Measurements from ENCODE around the gene KCNIP4.

The KCNIP4 gene

GRCh38 chr4:21067351-21067750 lies 881.2 kb downstream of the KCNIP4 start:
- H3K36me3 ChIP-seq (ENCODE audit: insufficient read depth): no peaks in the 10 kb centered on the region
- H4K20me1 ChIP-seq (ENCODE audit: insufficient read depth): no peaks in the 10 kb centered on the region
- no peak overlapping the region for H3K4me2 ChIP-seq
- H3K27me3 ChIP-seq (ENCODE audit: insufficient read depth, low read depth): no peaks in the 10 kb centered on the region
- H3K4me3 ChIP-seq (IDR thresholded peaks at IDR 0.05; ENCODE audit: insufficient read depth, low read depth, low read length): no peak overlapping the region
- H3K27ac ChIP-seq: no peak overlapping the region
- H2AFZ ChIP-seq (ENCODE audit: low read depth): no peak overlapping the region
- TF ChIP-seq CTCF (conservative IDR thresholded peaks at IDR 0.05; ENCODE audit: low read depth, low read length): no peak
- H3K9ac ChIP-seq: no peak overlapping the region
- H3K79me2 ChIP-seq (ENCODE audit: insufficient read depth, low read depth): no peaks in the 10 kb centered on the region
- H3K4me1 ChIP-seq (ENCODE audit: low read depth, poor library complexity, severe bottlenecking): no peaks in the 10 kb centered on the region

- no peak overlapping the region for H3K4me3 ChIP-seq (IDR thresholded peaks at IDR 0.05; ENCODE audit: insufficient read depth, low read depth, low read length)
- no peaks in the 10 kb centered on the region for H3K36me3 ChIP-seq (ENCODE audit: insufficient read depth)
- H4K20me1 ChIP-seq (ENCODE audit: insufficient read depth): no peaks in the 10 kb centered on the region
- no peak overlapping the region for H3K4me2 ChIP-seq
- no peak overlapping the region for H2AFZ ChIP-seq (ENCODE audit: low read depth)
- H3K4me1 ChIP-seq (ENCODE audit: low read depth, poor library complexity, severe bottlenecking): no peaks in the 10 kb centered on the region
- TF ChIP-seq CTCF (conservative IDR thresholded peaks at IDR 0.05; ENCODE audit: low read depth, low read length): no peak
- H3K27me3 ChIP-seq (ENCODE audit: insufficient read depth, low read depth): no peaks in the 10 kb centered on the region
- H3K9ac ChIP-seq: no peak overlapping the region
- H3K27ac ChIP-seq: no peak overlapping the region
- no peaks in the 10 kb centered on the region for H3K79me2 ChIP-seq (ENCODE audit: insufficient read depth, low read depth)
Measured at GRCh38 chr4:21061902-21062301, 886.7 kb downstream of the KCNIP4 start.

- Histone ChIP-seq H3K9ac (no peak overlapping the region), H2AFZ (ENCODE audit: low read depth) (no peak overlapping the region), H4K20me1 (ENCODE audit: insufficient read depth) (no peaks in the 10 kb centered on the region), H3K27ac (no peak overlapping the region), H3K79me2 (ENCODE audit: insufficient read depth, low read depth) (no peaks in the 10 kb centered on the region), H3K4me1 (ENCODE audit: low read depth, poor library complexity, severe bottlenecking) (no peaks in the 10 kb centered on the region), H3K4me3 (IDR thresholded peaks at IDR 0.05; ENCODE audit: insufficient read depth, low read depth, low read length) (no peak overlapping the region), H3K27me3 (ENCODE audit: insufficient read depth, low read depth) (no peaks in the 10 kb centered on the region), H3K4me2 (no peak overlapping the region), H3K36me3 (ENCODE audit: insufficient read depth) (no peaks in the 10 kb centered on the region)
- TF ChIP-seq CTCF (conservative IDR thresholded peaks at IDR 0.05; ENCODE audit: low read depth, low read length): no peak
Measured at GRCh38 chr4:21046141-21046540, 902.4 kb downstream of the KCNIP4 start.

- H3K79me2 ChIP-seq (ENCODE audit: insufficient read depth, low read depth): no peaks in the 10 kb centered on the region
- no peaks in the 10 kb centered on the region for H3K36me3 ChIP-seq (ENCODE audit: insufficient read depth)
- no peaks in the 10 kb centered on the region for H3K27me3 ChIP-seq (ENCODE audit: insufficient read depth, low read depth)
- H3K27ac ChIP-seq: no peak overlapping the region
- no peaks in the 10 kb centered on the region for H4K20me1 ChIP-seq (ENCODE audit: insufficient read depth)
- no peaks in the 10 kb centered on the region for H3K4me1 ChIP-seq (ENCODE audit: low read depth, poor library complexity, severe bottlenecking)
- no peak for TF ChIP-seq CTCF (conservative IDR thresholded peaks at IDR 0.05; ENCODE audit: low read depth, low read length)
- H2AFZ ChIP-seq (ENCODE audit: low read depth): no peak overlapping the region
- H3K4me2 ChIP-seq: no peak overlapping the region
- no peak overlapping the region for H3K4me3 ChIP-seq (IDR thresholded peaks at IDR 0.05; ENCODE audit: insufficient read depth, low read depth, low read length)
- H3K9ac ChIP-seq: no peak overlapping the region
Measured at GRCh38 chr4:21045119-21045518, 903.5 kb downstream of the KCNIP4 start.

GRCh38 chr4:21041708-21042107 lies 906.9 kb downstream of the KCNIP4 start:
- Histone ChIP-seq H3K36me3 (ENCODE audit: insufficient read depth) (no peaks in the 10 kb centered on the region), H4K20me1 (ENCODE audit: insufficient read depth) (no peaks in the 10 kb centered on the region), H3K27ac (no peak overlapping the region), H2AFZ (ENCODE audit: low read depth) (no peak overlapping the region), H3K79me2 (ENCODE audit: insufficient read depth, low read depth) (no peaks in the 10 kb centered on the region), H3K4me2 (no peak overlapping the region), H3K4me1 (ENCODE audit: low read depth, poor library complexity, severe bottlenecking) (no peaks in the 10 kb centered on the region), H3K4me3 (IDR thresholded peaks at IDR 0.05; ENCODE audit: insufficient read depth, low read depth, low read length) (no peak overlapping the region), H3K27me3 (ENCODE audit: insufficient read depth, low read depth) (no peaks in the 10 kb centered on the region), H3K9ac (no peak overlapping the region)
- no peak for TF ChIP-seq CTCF (conservative IDR thresholded peaks at IDR 0.05; ENCODE audit: low read depth, low read length)

Data from KMS-11 (cell line).